ENCODE data around the gene PYDC1.

DNA sequence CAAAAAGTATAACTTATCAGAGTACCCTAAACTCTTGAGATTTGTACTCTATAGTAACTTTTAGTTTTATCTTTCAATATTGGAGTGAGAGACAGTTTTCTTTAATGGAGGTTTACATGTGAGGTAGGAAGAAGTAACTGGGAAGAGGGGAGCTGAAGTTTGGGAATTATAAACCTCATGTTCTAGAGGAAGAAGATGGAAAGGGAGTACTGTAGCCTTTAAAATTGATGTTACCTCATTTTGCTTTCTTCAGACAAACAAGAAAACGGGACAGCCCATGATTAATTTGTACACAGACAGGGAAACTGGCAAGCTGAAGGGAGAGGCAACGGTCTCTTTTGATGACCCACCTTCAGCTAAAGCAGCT is 27.5 kb downstream of the PYDC1 start:
- TF ChIP-seq CTCF (conservative IDR thresholded peaks at IDR 0.05; ENCODE audit: low read length): no peak
- no peak for TF ChIP-seq EZH2phosphoT487 (IDR thresholded peaks at IDR 0.05; ENCODE audit: borderline replicate concordance)
